HepG2 (cell line): ENCODE results near the gene ZNF670. TPM values are rescaled to one million over a fixed set of nuclear protein-coding genes. Genes with fewer than 3 reads are reported as not detected.

Experiments
- ATAC-seq: fragments of 200-7000 bp; cut with Tn5 transposase; 3 replicates; pipeline ENCODE4 v1.9.1; 2020; ENCODE audit warnings: mild to moderate bottlenecking, moderate library complexity
- BruUV-seq: library from RNA; stranded (reverse); fragments of 400-500 nt; replicated peaks from 2 replicates; lab custom pipeline; 2021; lab: Mats Ljungman, UMichigan
- CTCF ChIA-PET: fragments of 300-600 bp; formaldehyde crosslinking; extraction: SDS; loops from one replicate; lab custom pipeline; 2021; ENCODE audit warnings: low total read pairs, inconsistent platforms, low intra/inter-chr PET ratio; lab: Yijun Ruan, JAX
- POLR2A ChIA-PET: fragments of 350-600 bp; sonication (Branson Sonifier 250); formaldehyde crosslinking; loops from one replicate; lab custom pipeline; 2020; ENCODE audit warnings: antibody characterized with exemption, inconsistent platforms; lab: Yijun Ruan, JAX
- DNase-seq: peaks from one replicate; pipeline ENCODE4 v3.0.0-alpha.2; 2015; ENCODE audit warnings: low spot score
- FAIRE-seq: peaks from 3 replicates; lab custom pipeline; 2011; peaks lifted over from hg19 to GRCh38; lab: Jason Lieb, UNC
- H2AFZ ChIP-seq: one replicate; pipeline ENCODE4 v1.6.1; 2011; ENCODE audit warnings: low read length, inconsistent platforms
- H3K27ac ChIP-seq: fragments of 300-600 bp; 3 replicates; pipeline ENCODE4 v1.8.0; 2011; ENCODE audit warnings: mixed run types, mild to moderate bottlenecking, mixed read lengths, low read length, inconsistent platforms; ENCODE audit not compliant: insufficient read depth; ENCODE audit errors: extremely low read length
- H3K27me3 ChIP-seq, 2 experiments: fragments of 200-600 bp in 1 of 2; 2 replicates in 1 of 2; 3 replicates in 1 of 2; pipeline versions ENCODE4 v1.6.0 to v1.8.0; 2011; ENCODE audit warnings: low read length in 2 of 2, mild to moderate bottlenecking in 2 of 2, moderate library complexity in 2 of 2, inconsistent platforms in 1 of 2; ENCODE audit not compliant: insufficient read depth in 2 of 2, control insufficient read depth in 1 of 2
- H3K36me3 ChIP-seq, 2 experiments: fragments of 200-600 bp in 1 of 2; replicated peaks in 1 of 2; 2 replicates in 1 of 2; 3 replicates in 1 of 2; pipeline versions ENCODE4 v1.5.1 to v1.8.0; 2011; ENCODE audit warnings: low read length in 2 of 2, inconsistent platforms in 1 of 2; ENCODE audit not compliant: insufficient read depth in 2 of 2, control insufficient read depth in 1 of 2
- H3K4me1 ChIP-seq: 2 replicates; pipeline ENCODE4 v1.5.1; 2012; ENCODE audit warnings: low read length, inconsistent platforms; ENCODE audit not compliant: insufficient read depth
- H3K4me2 ChIP-seq: 2 replicates; pipeline ENCODE4 v1.6.0; 2011; ENCODE audit warnings: low read depth, low read length, inconsistent platforms
- H3K4me3 ChIP-seq, 3 experiments: fragments of 200-600 bp in 1 of 3; sonication (generic), shearing (Covaris generic) in 1 of 3; replicated peaks in 1 of 3; 2 replicates each; pipeline ENCODE4 v1.5.1; 2011 to 2016; ENCODE audit warnings: low read length in 3 of 3, inconsistent platforms in 2 of 3, low read depth in 2 of 3, mild to moderate bottlenecking in 2 of 3, control low read depth in 1 of 3, mixed read lengths in 1 of 3; ENCODE audit not compliant: insufficient read depth in 1 of 3
- H3K79me2 ChIP-seq: one replicate; pipeline ENCODE4 v1.6.1; 2011; ENCODE audit warnings: low read length, inconsistent platforms; ENCODE audit not compliant: insufficient read depth
- H3K9ac ChIP-seq: 2 replicates; pipeline ENCODE4 v1.6.0; 2011; ENCODE audit warnings: mild to moderate bottlenecking, low read depth, low read length, inconsistent platforms; ENCODE audit not compliant: insufficient read depth
- H3K9me3 ChIP-seq: 2 replicates; pipeline ENCODE4 v1.5.1; 2012; ENCODE audit warnings: mild to moderate bottlenecking, low read length
- H4K20me1 ChIP-seq: 2 replicates; pipeline ENCODE4 v1.6.0; 2011; ENCODE audit warnings: inconsistent platforms, mild to moderate bottlenecking, low read length, moderate library complexity; ENCODE audit not compliant: insufficient read depth
- CBFB ChIP-seq: sonication (generic); formaldehyde crosslinking; IDR thresholded peaks from 2 replicates; pipeline ENCODE4 v1.4.0; 2020; ENCODE audit warnings: missing genetic modification reagents
- EED ChIP-seq: sonication (generic); formaldehyde crosslinking; IDR thresholded peaks from 2 replicates; pipeline ENCODE4 v1.5.0; 2020; ENCODE audit warnings: mild to moderate bottlenecking, missing genetic modification reagents
- ETV5 ChIP-seq: IDR thresholded peaks from 2 replicates; pipeline ENCODE4 v1.6.1; 2018; ENCODE audit warnings: missing biosample characterization, missing genetic modification reagents, inconsistent platforms, borderline replicate concordance
- HHEX ChIP-seq: IDR thresholded peaks from 2 replicates; pipeline ENCODE4 v1.6.1; 2016; ENCODE audit warnings: control low read depth
- KDM3A ChIP-seq: IDR thresholded peaks from 2 replicates; pipeline ENCODE4 v1.6.1; 2018; ENCODE audit warnings: low read depth, missing compliant biosample characterization
- LCORL ChIP-seq, 2 experiments: fragments of 450-650 bp in 1 of 2; sonication (generic) in 1 of 2; formaldehyde crosslinking in 1 of 2; IDR thresholded peaks; 2 replicates each; pipeline versions ENCODE4 v1.5.0 to v1.6.1; 2017 to 2020; ENCODE audit warnings: antibody characterized with exemption in 1 of 2, missing genetic modification reagents in 1 of 2
- MED8 ChIP-seq: sonication (generic); formaldehyde crosslinking; IDR thresholded peaks from 2 replicates; pipeline ENCODE4 v1.8.1; 2023; ENCODE audit warnings: mild to moderate bottlenecking, missing genetic modification reagents; ENCODE audit not compliant: insufficient replicate concordance
- MXI1 ChIP-seq: IDR thresholded peaks from 3 replicates; pipeline ENCODE4 v1.6.1; 2012; ENCODE audit warnings: low read depth, low read length, inconsistent platforms, borderline replicate concordance
- NFE2 ChIP-seq: sonication (generic); formaldehyde crosslinking; IDR thresholded peaks from 2 replicates; pipeline ENCODE4 v1.4.0; 2020; ENCODE audit warnings: missing genetic modification reagents
- SKIL ChIP-seq: sonication (generic); formaldehyde crosslinking; IDR thresholded peaks from 2 replicates; pipeline ENCODE4 v1.8.0; 2022; ENCODE audit warnings: missing genetic modification reagents, mild to moderate bottlenecking, moderate library complexity, borderline replicate concordance
- TBP ChIP-seq: sonication (generic); formaldehyde crosslinking; IDR thresholded peaks from 2 replicates; pipeline ENCODE4 v1.5.0; 2020; ENCODE audit warnings: missing genetic modification reagents
- TIGD3 ChIP-seq: sonication (generic); formaldehyde crosslinking; IDR thresholded peaks from 2 replicates; pipeline ENCODE4 v1.5.1; 2020; ENCODE audit warnings: mild to moderate bottlenecking, missing genetic modification reagents, borderline replicate concordance
- ZNF30 ChIP-seq: sonication (generic); formaldehyde crosslinking; IDR thresholded peaks from 2 replicates; pipeline ENCODE4 v1.5.0; 2020; ENCODE audit warnings: mild to moderate bottlenecking, missing genetic modification reagents
- ZNF614 ChIP-seq: IDR thresholded peaks from 2 replicates; pipeline ENCODE4 v1.6.1; 2018; ENCODE audit warnings: missing biosample characterization, missing genetic modification reagents, inconsistent platforms, borderline replicate concordance
- WGBS: methylation state at CpG from one replicate; pipeline ENCODE4 v1.1.6; 2017; ENCODE audit warnings: low lambda C conversion rate; 5-methylcytosine and 5-hydroxymethylcytosine counted together
- in situ Hi-C: cut with HindIII; loops from 2 replicates; pipeline ENCODE4 v1.10.0; 2017; ENCODE audit warnings: low pct_unique_long_range_greater_than_20kb; ENCODE audit not compliant: extremely low pct_ligation_motif_present
- intact Hi-C: fragments of 100-400 bp; cut with micrococcal nuclease; formaldehyde crosslinking; loops from one replicate; pipeline ENCODE4 v1.10.0; 2022; ENCODE audit not compliant: unreplicated experiment
- polyA plus RNA-seq, 8 experiments: library from polyadenylated mRNA; depleted of rRNA in 3 of 8; stranded (reverse) in 7 of 8; unstranded in 1 of 8; fragments of >200 nt; fragmentation: Illumina TruSeq in 4 of 8; extraction: Trizol in 4 of 8; gene quantifications; 2 replicates each; pipeline versions ENCODE4 v1.2.1 to v1.2.3, GENCODE V29; 2011 to 2016; ENCODE audit warnings: low read depth in 4 of 8, missing spikeins in 1 of 8, mixed read lengths in 1 of 8; ENCODE audit not compliant: insufficient read depth in 1 of 8
- total RNA-seq, 5 experiments: library from RNA; depleted of rRNA; stranded (reverse); fragments of >200 nt; fragmentation: Illumina TruSeq; extraction: Trizol; gene quantifications; 2 replicates each; pipeline ENCODE4 v1.2.3, GENCODE V29; 2016; ENCODE audit warnings: low read depth in 1 of 5
- TF ChIP-seq, protein P1 (sequence below): sonication (generic); formaldehyde crosslinking; IDR thresholded peaks from 2 replicates; pipeline ENCODE4 v1.4.0; 2020; ENCODE audit warnings: mild to moderate bottlenecking, low read depth, missing genetic modification reagents
- TF ChIP-seq, protein P2 (sequence below), 2 experiments: IDR thresholded peaks; 2 replicates each; pipeline ENCODE4 v1.6.1; 2011 to 2012; ENCODE audit warnings: low read length in 2 of 2, borderline replicate concordance in 1 of 2, low read depth in 1 of 2, mild to moderate bottlenecking in 1 of 2, moderate library complexity in 1 of 2

Gene ZNF670
- total and polyA plus RNA-seq, 2 of the 13 experiments (the other 11 are each of a cell fraction or from before 2014, with no cell fraction given), result 4.2 to 10.9 TPM

- no peak overlapping the region; the same call in 1 of the 2 replicates for H3K9ac ChIP-seq
- WGBS, result 14% methylated on average over 4 of the region's 7 CpGs
- in situ Hi-C loops, result no loop called here
- no peaks in the 10 kb centered on the region for H3K27me3 ChIP-seq
- no peaks in the 10 kb centered on the region for H3K36me3 ChIP-seq
- no peak for DNase-seq
- peak overlapping the region; percentile 83 for H3K4me2 ChIP-seq
- no peaks in the 10 kb centered on the region for H3K9me3 ChIP-seq
- no peak for FAIRE-seq
- no peaks in the 10 kb centered on the region for H4K20me1 ChIP-seq
- peak; percentile 0; the same call in 1 of the 3 replicates for ATAC-seq
- no peak overlapping the region for H2AFZ ChIP-seq
- intact Hi-C loops, result loop anchor here (10.0 kb wide), 2 partner anchors 180 to 210 kb away; partner anchors contain the start of gene AHCTF1
- H3K79me2 ChIP-seq, result peaks cover 4% of the 10 kb centered on the region
- H3K4me3 ChIP-seq, result peak overlapping the region in 1 of 3 experiments; percentile 82; a peak in 1 of 6 replicates
- H3K4me1 ChIP-seq, result peaks cover 51% of the 10 kb centered on the region
- ChIA-PET CTCF (no interaction called here), POLR2A (interaction anchor here (1.2 kb wide), 1 partner anchor 37 kb away, joined by 3 read pairs; the partner anchor contains the start of gene ZNF670)
- no TSS peak for BruUV-seq
- no peak overlapping the region for H3K27ac ChIP-seq
- TF ChIP-seq TBP (CRISPR knock-in tag) (no peak), KDM3A (CRISPR knock-in tag) (no peak), CBFB (CRISPR knock-in tag) (no peak), LCORL (IDR thresholded peaks at IDR 0.05) (no peak), LCORL (CRISPR knock-in tag; IDR thresholded peaks at IDR 0.05) (no peak), NFE2 (CRISPR knock-in tag) (no peak), HHEX (no peak), ETV5 (CRISPR knock-in tag) (no peak), TIGD3 (CRISPR knock-in tag) (no peak), MED8 (CRISPR knock-in tag) (no peak), EED (CRISPR knock-in tag) (no peak), ZNF30 (CRISPR knock-in tag) (no peak), MXI1 (no peak), SKIL (CRISPR knock-in tag) (no peak), ZNF614 (CRISPR knock-in tag) (no peak)
- TF ChIP-seq, protein P1, sequence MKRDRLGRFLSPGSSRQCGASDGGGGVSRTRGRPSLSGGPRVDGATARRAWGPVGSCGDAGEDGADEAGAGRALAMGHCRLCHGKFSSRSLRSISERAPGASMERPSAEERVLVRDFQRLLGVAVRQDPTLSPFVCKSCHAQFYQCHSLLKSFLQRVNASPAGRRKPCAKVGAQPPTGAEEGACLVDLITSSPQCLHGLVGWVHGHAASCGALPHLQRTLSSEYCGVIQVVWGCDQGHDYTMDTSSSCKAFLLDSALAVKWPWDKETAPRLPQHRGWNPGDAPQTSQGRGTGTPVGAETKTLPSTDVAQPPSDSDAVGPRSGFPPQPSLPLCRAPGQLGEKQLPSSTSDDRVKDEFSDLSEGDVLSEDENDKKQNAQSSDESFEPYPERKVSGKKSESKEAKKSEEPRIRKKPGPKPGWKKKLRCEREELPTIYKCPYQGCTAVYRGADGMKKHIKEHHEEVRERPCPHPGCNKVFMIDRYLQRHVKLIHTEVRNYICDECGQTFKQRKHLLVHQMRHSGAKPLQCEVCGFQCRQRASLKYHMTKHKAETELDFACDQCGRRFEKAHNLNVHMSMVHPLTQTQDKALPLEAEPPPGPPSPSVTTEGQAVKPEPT (CRISPR knock-in tag), result no peak
- TF ChIP-seq, protein P2, sequence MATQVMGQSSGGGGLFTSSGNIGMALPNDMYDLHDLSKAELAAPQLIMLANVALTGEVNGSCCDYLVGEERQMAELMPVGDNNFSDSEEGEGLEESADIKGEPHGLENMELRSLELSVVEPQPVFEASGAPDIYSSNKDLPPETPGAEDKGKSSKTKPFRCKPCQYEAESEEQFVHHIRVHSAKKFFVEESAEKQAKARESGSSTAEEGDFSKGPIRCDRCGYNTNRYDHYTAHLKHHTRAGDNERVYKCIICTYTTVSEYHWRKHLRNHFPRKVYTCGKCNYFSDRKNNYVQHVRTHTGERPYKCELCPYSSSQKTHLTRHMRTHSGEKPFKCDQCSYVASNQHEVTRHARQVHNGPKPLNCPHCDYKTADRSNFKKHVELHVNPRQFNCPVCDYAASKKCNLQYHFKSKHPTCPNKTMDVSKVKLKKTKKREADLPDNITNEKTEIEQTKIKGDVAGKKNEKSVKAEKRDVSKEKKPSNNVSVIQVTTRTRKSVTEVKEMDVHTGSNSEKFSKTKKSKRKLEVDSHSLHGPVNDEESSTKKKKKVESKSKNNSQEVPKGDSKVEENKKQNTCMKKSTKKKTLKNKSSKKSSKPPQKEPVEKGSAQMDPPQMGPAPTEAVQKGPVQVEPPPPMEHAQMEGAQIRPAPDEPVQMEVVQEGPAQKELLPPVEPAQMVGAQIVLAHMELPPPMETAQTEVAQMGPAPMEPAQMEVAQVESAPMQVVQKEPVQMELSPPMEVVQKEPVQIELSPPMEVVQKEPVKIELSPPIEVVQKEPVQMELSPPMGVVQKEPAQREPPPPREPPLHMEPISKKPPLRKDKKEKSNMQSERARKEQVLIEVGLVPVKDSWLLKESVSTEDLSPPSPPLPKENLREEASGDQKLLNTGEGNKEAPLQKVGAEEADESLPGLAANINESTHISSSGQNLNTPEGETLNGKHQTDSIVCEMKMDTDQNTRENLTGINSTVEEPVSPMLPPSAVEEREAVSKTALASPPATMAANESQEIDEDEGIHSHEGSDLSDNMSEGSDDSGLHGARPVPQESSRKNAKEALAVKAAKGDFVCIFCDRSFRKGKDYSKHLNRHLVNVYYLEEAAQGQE (IDR thresholded peaks at IDR 0.05; ENCODE audit: borderline replicate concordance in 1 of 2, low read depth in 1 of 2, low read length in 2 of 2), result no peak
Measured at GRCh38 chr1:247115141-247115510, 36.5 kb upstream of the ZNF670 start.
